Uterus (tissue), 4 donors: ENCODE measurements around the gene LRRC2. TPM values are rescaled to one million over a fixed set of nuclear protein-coding genes. Genes with fewer than 3 reads are reported as not detected.
"Not testable (repeated sequence)": the region's sequence is repeated elsewhere in the genome, so short reads cannot be mapped to it uniquely, and the experiment has no call there.

Experiments used
- DNase-seq, 2 donors: peaks; one replicate each; pipeline ENCODE4 v3.0.0-alpha.2; 2019 to 2020
- H3K27ac ChIP-seq, 2 donors: fragments of 200-600 bp; sonication (generic); 1 replicate in 1 of 2; 2 replicates in 1 of 2; pipeline ENCODE4 v1.5.1; 2016 to 2018
- H3K27me3 ChIP-seq, 2 donors: fragments of 200-600 bp; sonication (generic); one replicate each; pipeline ENCODE4 v1.5.1; 2018 to 2019; ENCODE audit warnings: control low read depth in 1 of 2
- H3K36me3 ChIP-seq, 2 donors: fragments of 200-600 bp; sonication (generic); one replicate each; pipeline ENCODE4 v1.5.1; 2019; ENCODE audit warnings: control low read depth in 1 of 2
- H3K4me1 ChIP-seq, 2 donors: fragments of 200-600 bp; sonication (generic); one replicate each; pipeline ENCODE4 v1.5.1; 2018 to 2019; ENCODE audit warnings: control low read depth in 1 of 2
- H3K4me3 ChIP-seq, 2 donors: fragments of 200-600 bp; sonication (generic); 1 replicate in 1 of 2; 2 replicates in 1 of 2; pipeline ENCODE4 v1.5.1; 2018 to 2019; ENCODE audit warnings: mild to moderate bottlenecking in 1 of 2
- H3K9me3 ChIP-seq, 2 donors: fragments of 200-600 bp; sonication (generic); one replicate each; pipeline ENCODE4 v1.5.1; 2019; ENCODE audit warnings: control low read depth in 1 of 2
- CTCF ChIP-seq, 4 experiments: fragments of 200-600 bp in 2 of 4; fragments of 450-650 bp in 2 of 4; sonication (generic) in 2 of 4; IDR thresholded peaks; one replicate each; pipeline ENCODE4 v1.5.1; 2016 to 2019; ENCODE audit warnings: antibody characterized with exemption in 4 of 4, mild to moderate bottlenecking in 2 of 4, moderate library complexity in 1 of 4
- POLR2A ChIP-seq, 2 donors: fragments of 450-650 bp; IDR thresholded peaks; one replicate each; pipeline ENCODE4 v1.6.1; 2016; ENCODE audit warnings: antibody characterized with exemption in 2 of 2, mild to moderate bottlenecking in 1 of 2, moderate library complexity in 1 of 2
- intact Hi-C: fragments of 100-400 bp; cut with DNase I; formaldehyde crosslinking; loops from one replicate; pipeline ENCODE4 v1.15.1; 2023; ENCODE audit warnings: low total_unique reads
- total RNA-seq, 4 donors: library from RNA; depleted of rRNA in 3 of 4; stranded (reverse); fragments of >200 nt in 3 of 4; gene quantifications; one replicate each; pipeline versions ENCODE4 v1.1.0 to v1.2.4, GENCODE V29; 2014 to 2023
- donor health status: DM: yes; HTN: yes; CAD: no.

The LRRC2 gene
- total RNA-seq, 4 donors from 2014 or later: 1.0 to 10.7 (median 5.9) TPM

GRCh38 chr3:46539443-46540005 lies 26.6 kb downstream of the LRRC2 start:
- no peaks in the 10 kb centered on the region for H3K9me3 ChIP-seq
- H3K4me1 ChIP-seq: no peaks in the 10 kb centered on the region
- intact Hi-C loops: no loop called here
- no peak for DNase-seq
- no peak overlapping the region for H3K4me3 ChIP-seq
- H3K27ac ChIP-seq: no peak overlapping the region
- no peaks in the 10 kb centered on the region for H3K27me3 ChIP-seq
- TF ChIP-seq CTCF (IDR thresholded peaks at IDR 0.05) (no peak), POLR2A (IDR thresholded peaks at IDR 0.05) (no peak)
- no peaks in the 10 kb centered on the region for H3K36me3 ChIP-seq

GRCh38 chr3:46538803-46539442 lies 27.2 kb downstream of the LRRC2 start:
- Histone ChIP-seq H3K4me3 (no peak overlapping the region), H3K4me1 (no peaks in the 10 kb centered on the region), H3K27ac (no peak overlapping the region), H3K9me3 (no peaks in the 10 kb centered on the region), H3K36me3 (no peaks in the 10 kb centered on the region), H3K27me3 (no peaks in the 10 kb centered on the region)
- DNase-seq: peak in 1 of 2 donors; percentile 21
- intact Hi-C loops: no loop called here
- no peak for TF ChIP-seq CTCF (IDR thresholded peaks at IDR 0.05)
- TF ChIP-seq POLR2A (IDR thresholded peaks at IDR 0.05): no peak

GRCh38 chr3:46538425-46538802 lies 27.7 kb downstream of the LRRC2 start:
- H3K4me3 ChIP-seq, H3K9me3 ChIP-seq, H3K27ac ChIP-seq, H3K27me3 ChIP-seq, H3K4me1 ChIP-seq, DNase-seq, intact Hi-C loops, H3K36me3 ChIP-seq: not testable (repeated sequence)

DNA sequence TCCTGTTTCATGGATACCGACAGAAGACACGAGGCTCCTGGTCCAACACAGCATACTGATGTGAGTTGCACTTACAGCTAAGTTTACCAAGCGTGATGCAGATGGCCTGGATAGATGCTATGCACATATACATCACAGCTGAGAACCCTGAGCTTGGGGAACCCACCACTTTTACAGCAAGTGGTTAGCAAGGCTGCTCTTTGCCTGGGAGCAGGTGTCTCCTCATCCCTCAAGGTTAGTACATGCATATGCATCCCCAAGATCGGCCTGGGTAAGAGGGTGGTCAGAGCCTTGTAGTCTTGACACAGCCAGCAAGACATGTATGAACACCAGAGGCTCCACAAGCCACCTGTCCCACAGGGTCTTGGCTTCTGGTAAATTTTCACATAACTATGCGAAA lies 28.3 kb downstream of the LRRC2 start:
- intact Hi-C loops: no loop called here
- Histone ChIP-seq H3K4me1 (no peaks in the 10 kb centered on the region), H3K4me3 (no peak overlapping the region), H3K27ac (no peak overlapping the region), H3K36me3 (no peaks in the 10 kb centered on the region), H3K9me3 (no peaks in the 10 kb centered on the region), H3K27me3 (no peaks in the 10 kb centered on the region)
- DNase-seq: no peak
- TF ChIP-seq CTCF (IDR thresholded peaks at IDR 0.05) (no peak), POLR2A (IDR thresholded peaks at IDR 0.05) (no peak)

DNA sequence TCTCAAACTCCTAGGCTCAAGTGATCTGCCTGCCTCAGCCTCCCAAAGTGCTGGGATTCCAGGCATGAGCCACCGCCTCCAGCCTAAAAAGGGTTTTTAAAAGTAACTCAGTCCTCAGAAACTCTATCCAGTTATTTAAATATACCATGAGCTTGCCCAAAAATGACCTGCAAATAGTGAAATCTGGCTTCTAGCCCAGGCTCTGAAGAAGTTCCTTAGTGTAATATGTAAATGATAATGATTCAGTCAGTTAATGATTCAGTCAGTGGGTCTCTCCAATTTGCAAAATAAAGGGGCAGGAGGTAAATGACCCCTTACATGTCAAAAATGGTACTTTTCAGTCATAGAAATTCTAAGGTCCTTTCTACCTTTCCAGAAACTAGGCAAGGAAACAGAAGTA lies 28.8 kb downstream of the LRRC2 start:
- DNase-seq: no peak
- intact Hi-C loops: no loop called here
- H3K27me3 ChIP-seq: no peaks in the 10 kb centered on the region

More for the DNA sequence above, 28.8 kb downstream of the LRRC2 start:
- TF ChIP-seq CTCF (IDR thresholded peaks at IDR 0.05) (no peak), POLR2A (IDR thresholded peaks at IDR 0.05) (no peak)
- H3K36me3 ChIP-seq: no peaks in the 10 kb centered on the region
- H3K4me3 ChIP-seq: no peak overlapping the region
- no peaks in the 10 kb centered on the region for H3K4me1 ChIP-seq
- no peaks in the 10 kb centered on the region for H3K9me3 ChIP-seq
- no peak overlapping the region for H3K27ac ChIP-seq
